ENCODE data around the gene ARL8B.
A peak's percentile ranks its signal among the peaks of the same experiment; 100 is the strongest.

The ARL8B gene

GRCh38 chr3:5184499-5184898 lies 62.4 kb downstream of the ARL8B start:
- intact Hi-C loops (cut with DNase I) = no loop called here

GRCh38 chr3:5185093-5185673 lies 63.1 kb downstream of the ARL8B start:
- intact Hi-C loops (cut with DNase I) = no loop called here

More at GRCh38 chr3:5184499-5184898, 62.4 kb downstream of the ARL8B start:
- no peak for DNase-seq

GRCh38 chr3:5186089-5186857 lies 64.2 kb downstream of the ARL8B start:
- no peak for DNase-seq
- intact Hi-C loops (cut with DNase I) = no loop called here

More at GRCh38 chr3:5185093-5185673, 63.1 kb downstream of the ARL8B start:
- DNase-seq = no peak

- intact Hi-C loops (cut with DNase I) = loop anchor here (1.0 kb wide), 1 partner anchor 65 kb away; the partner anchor contains the start of gene ARL8B
- no peak for DNase-seq
Measured at GRCh38 chr3:5186858-5187155, 64.7 kb downstream of the ARL8B start.

GRCh38 chr3:5187156-5187919 lies 65.2 kb downstream of the ARL8B start, which contains the start of gene EDEM1:
Gene EDEM1, plus strand, starts transcription at chr3:5187707. Its CDS starts 99 bp downstream, at chr3:5187806.
- peak; percentile 91 to 99 (median 95) for DNase-seq
- intact Hi-C loops (cut with DNase I) = loop anchor here (1.0 kb wide), 1 partner anchor 65 kb away; the partner anchor contains the start of gene ARL8B

GRCh38 chr3:5187920-5188418 lies 65.9 kb downstream of the ARL8B start:
- intact Hi-C loops (cut with DNase I) = loop anchor here (1.0 kb wide), 1 partner anchor 66 kb away; the partner anchor contains the start of gene ARL8B
- DNase-seq = peak in 5 of 10 donors; percentile 18 to 84 (median 28)

- intact Hi-C loops (cut with DNase I) = no loop called here
- peak in 1 of 10 donors; percentile 59 for DNase-seq
Measured at GRCh38 chr3:5188419-5189221, 66.5 kb downstream of the ARL8B start.

- intact Hi-C loops (cut with DNase I) = no loop called here
- DNase-seq = no peak
Measured at GRCh38 chr3:5190147-5190791, 68.2 kb downstream of the ARL8B start.

GRCh38 chr3:5191555-5192304 lies 69.6 kb downstream of the ARL8B start:
- intact Hi-C loops (cut with DNase I) = no loop called here

GRCh38 chr3:5192571-5193365 lies 70.7 kb downstream of the ARL8B start:
- no peak for DNase-seq
- intact Hi-C loops (cut with DNase I) = no loop called here

More at GRCh38 chr3:5191555-5192304, 69.6 kb downstream of the ARL8B start:
- DNase-seq = no peak

- no peak for DNase-seq
- intact Hi-C loops (cut with DNase I) = no loop called here
Measured at GRCh38 chr3:5194341-5194740, 72.2 kb downstream of the ARL8B start.

- intact Hi-C loops (cut with DNase I) = no loop called here
- no peak for DNase-seq
Measured at GRCh38 chr3:5194801-5195509, 72.9 kb downstream of the ARL8B start.

GRCh38 chr3:5195605-5196004 lies 73.5 kb downstream of the ARL8B start:
- intact Hi-C loops (cut with DNase I) = no loop called here
- no peak for DNase-seq

- DNase-seq = no peak
- intact Hi-C loops (cut with DNase I) = no loop called here
Measured at GRCh38 chr3:5197022-5197421, 74.9 kb downstream of the ARL8B start.

GRCh38 chr3:5197470-5198312 lies 75.6 kb downstream of the ARL8B start:
- intact Hi-C loops (cut with DNase I) = no loop called here
- no peak for DNase-seq

GRCh38 chr3:5198313-5198677 lies 76.2 kb downstream of the ARL8B start:
- intact Hi-C loops (cut with DNase I) = no loop called here
- DNase-seq = no peak

All from posterior cingulate gyrus (tissue), 11 donors.